ENCODE data around the gene HMGA1.

- no peak for TF ChIP-seq CTCF (IDR thresholded peaks at IDR 0.05; ENCODE audit: low read depth, low read length)
- no peak for TF ChIP-seq POLR2A (IDR thresholded peaks at IDR 0.05; ENCODE audit: extremely low read depth, insufficient read length)
- no peak for TF ChIP-seq MYC (IDR thresholded peaks at IDR 0.05; ENCODE audit: low read depth, low read length)
- TF ChIP-seq MAX (IDR thresholded peaks at IDR 0.05; ENCODE audit: low read depth, low read length), result no peak
Measured at GRCh38 chr6:34195726-34196115, 41.0 kb upstream of the HMGA1 start.
